Nephron progenitor cell (in vitro differentiated cells): ENCODE measurements around the gene CAPZA2.

Source experiments
- DNase-seq: peaks from one replicate; pipeline ENCODE4 v3.0.0; 2021
- H3K27ac Mint-ChIP-seq: 2 replicates; pipeline ENCODE4 v1.8.0; 2021; ENCODE audit warnings: mild to moderate bottlenecking, moderate library complexity, mixed read lengths
- H3K27me3 Mint-ChIP-seq: 2 replicates; pipeline ENCODE4 v1.8.0; 2021; ENCODE audit warnings: mild to moderate bottlenecking, low read depth, mixed read lengths; ENCODE audit not compliant: poor library complexity
- H3K36me3 Mint-ChIP-seq: 2 replicates; pipeline ENCODE4 v1.8.0; 2021; ENCODE audit warnings: low read depth, mixed read lengths
- H3K4me1 Mint-ChIP-seq: 2 replicates; pipeline ENCODE4 v1.8.0; 2021; ENCODE audit warnings: mixed read lengths
- H3K4me3 Mint-ChIP-seq: 2 replicates; pipeline ENCODE4 v1.8.0; 2021; ENCODE audit warnings: mild to moderate bottlenecking, moderate library complexity, mixed read lengths
- H3K9me3 Mint-ChIP-seq: 2 replicates; pipeline ENCODE4 v1.8.0; 2021; ENCODE audit warnings: mild to moderate bottlenecking, moderate library complexity, mixed read lengths
- CTCF ChIP-seq: fragments of 200-600 bp; sonication (generic); IDR thresholded peaks from 2 replicates; pipeline ENCODE4 v1.5.0; 2021; ENCODE audit warnings: antibody characterized with exemption

CAPZA2 gene

GRCh38 chr7:116895849-116896248, 33.5 kb downstream of the CAPZA2 start:
- H3K4me1 Mint-ChIP-seq = no peaks in the 10 kb centered on the region
- peaks cover 85% of the 10 kb centered on the region for H3K36me3 Mint-ChIP-seq
- H3K27ac Mint-ChIP-seq = no peak overlapping the region
- H3K27me3 Mint-ChIP-seq = no peaks in the 10 kb centered on the region
- TF ChIP-seq CTCF = no peak
- peaks cover 11% of the 10 kb centered on the region for H3K9me3 Mint-ChIP-seq
- DNase-seq = no peak
- no peak overlapping the region for H3K4me3 Mint-ChIP-seq

GRCh38 chr7:116897661-116898060, 35.3 kb downstream of the CAPZA2 start:
- H3K27ac Mint-ChIP-seq = no peak overlapping the region

GRCh38 chr7:116899308-116899707, 36.9 kb downstream of the CAPZA2 start:
- Mint-ChIP-seq H3K4me1 (no peaks in the 10 kb centered on the region), H3K4me3 (no peak overlapping the region), H3K27ac (no peak overlapping the region), H3K9me3 (peaks cover 5% of the 10 kb centered on the region), H3K27me3 (no peaks in the 10 kb centered on the region), H3K36me3 (peaks cover 82% of the 10 kb centered on the region)
- no peak for DNase-seq
- TF ChIP-seq CTCF = no peak

More at GRCh38 chr7:116897661-116898060, 35.3 kb downstream of the CAPZA2 start:
- Mint-ChIP-seq H3K9me3 (peaks cover 9% of the 10 kb centered on the region), H3K4me1 (no peaks in the 10 kb centered on the region), H3K27me3 (no peaks in the 10 kb centered on the region), H3K4me3 (no peak overlapping the region), H3K36me3 (peaks cover 81% of the 10 kb centered on the region)
- TF ChIP-seq CTCF = no peak
- no peak for DNase-seq

- no peak overlapping the region for H3K4me3 Mint-ChIP-seq
- H3K27ac Mint-ChIP-seq = no peak overlapping the region
Measured at GRCh38 chr7:116901143-116901542, 38.8 kb downstream of the CAPZA2 start.

GRCh38 chr7:116902867-116903266, 40.5 kb downstream of the CAPZA2 start:
- Mint-ChIP-seq H3K9me3 (peaks cover 5% of the 10 kb centered on the region), H3K4me1 (no peaks in the 10 kb centered on the region), H3K36me3 (peaks cover 77% of the 10 kb centered on the region), H3K4me3 (no peak overlapping the region), H3K27ac (no peak overlapping the region), H3K27me3 (no peaks in the 10 kb centered on the region)
- TF ChIP-seq CTCF = no peak
- DNase-seq = no peak

More at GRCh38 chr7:116901143-116901542, 38.8 kb downstream of the CAPZA2 start:
- Mint-ChIP-seq H3K9me3 (peaks cover 5% of the 10 kb centered on the region), H3K4me1 (no peaks in the 10 kb centered on the region), H3K27me3 (no peaks in the 10 kb centered on the region), H3K36me3 (peaks cover 76% of the 10 kb centered on the region)
- no peak for DNase-seq
- TF ChIP-seq CTCF = no peak

GRCh38 chr7:116906391-116906790, 44.0 kb downstream of the CAPZA2 start:
- Mint-ChIP-seq H3K27me3 (no peaks in the 10 kb centered on the region), H3K27ac (no peak overlapping the region), H3K4me1 (no peaks in the 10 kb centered on the region), H3K9me3 (peaks cover 3% of the 10 kb centered on the region), H3K4me3 (no peak overlapping the region), H3K36me3 (peaks cover 75% of the 10 kb centered on the region)
- no peak for DNase-seq
- TF ChIP-seq CTCF = no peak
